Mesenteric fat pad (tissue), 1 donor: Measurements from ENCODE around the gene PMS1. TPM values are rescaled to one million over a fixed set of nuclear protein-coding genes. Genes with fewer than 3 reads are reported as not detected.
"Not testable (repeated sequence)": the region's sequence is repeated elsewhere in the genome, so short reads cannot be mapped to it uniquely, and the experiment has no call there.

Experiments used
- DNase-seq: peaks from one replicate; pipeline ENCODE4 v3.0.0-alpha.2; 2020; ENCODE audit warnings: low spot score
- long read RNA-seq: library from polyadenylated mRNA; unstranded; transcript quantifications from one replicate; pipeline ENCODE4 v2.0.0, GENCODE V29; 2020
- total RNA-seq: library from RNA; stranded (reverse); fragmentation: NEBNext Ultra II Directional; extraction: Animal tissue kit (Norgen Biotek cat#: 25700); gene quantifications from one replicate; pipeline ENCODE4 v1.2.1, GENCODE V29; 2021
- donor health status: DM: yes; HTN: yes; CAD: no.

Gene PMS1
- 25.6 TPM for total RNA-seq
- long read RNA-seq, partial matches to known transcripts: 16 of 43 reads
- long read RNA-seq, other reads (novel, unspliced or antisense): 23 of 43 reads

DNA sequence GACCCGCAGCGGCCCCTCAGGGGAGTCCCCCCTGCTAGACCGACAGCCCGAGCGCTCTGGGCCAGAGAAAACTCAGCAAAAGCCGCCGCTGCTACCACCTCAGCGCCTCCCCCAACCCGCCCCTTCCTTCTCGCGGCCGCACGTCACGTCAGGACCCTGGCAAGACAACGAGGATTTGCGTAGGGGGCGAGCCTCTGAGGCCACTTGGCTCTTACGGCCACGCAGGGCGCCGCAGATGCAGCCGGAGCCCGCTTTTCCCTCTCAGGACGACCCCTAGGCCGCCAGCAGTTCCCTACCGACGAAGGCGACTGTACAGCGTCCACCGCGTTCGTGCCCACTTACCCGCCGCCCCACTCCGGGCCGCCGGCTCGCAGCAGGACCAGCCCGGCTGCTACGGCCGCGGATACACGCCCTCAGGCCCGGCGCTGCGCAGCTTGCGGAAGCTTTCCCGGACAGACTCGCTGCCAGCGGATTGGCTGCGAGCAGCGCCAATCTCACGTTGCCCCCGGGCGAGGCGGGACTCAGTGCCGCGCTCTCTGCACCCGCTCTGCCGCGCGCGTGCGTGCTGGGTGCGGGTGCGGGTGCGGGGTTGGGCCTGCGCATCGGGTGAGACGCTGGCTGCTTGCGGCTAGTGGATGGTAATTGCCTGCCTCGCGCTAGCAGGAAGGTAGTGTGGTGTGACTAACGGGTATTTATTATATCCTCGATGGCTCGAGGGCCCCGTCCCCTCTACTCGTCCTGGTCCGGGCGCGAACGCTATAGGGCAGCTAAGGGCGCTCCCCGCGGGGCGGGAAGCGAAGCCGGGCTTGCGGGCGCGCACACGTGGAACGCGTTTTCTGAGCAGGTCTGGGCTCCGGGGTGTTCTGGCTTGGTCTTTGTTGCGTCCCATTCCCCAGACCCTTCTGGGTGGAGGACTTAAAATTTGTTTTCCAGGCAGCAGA lies at the start of gene PMS1, which contains the start of gene ORMDL1:
TSS of gene PMS1 (plus strand) at position 524 of the 941 bp plus-strand sequence. CDS start 7,360 bp downstream, outside the sequence.
TSS of gene ORMDL1 (minus strand) at position 413 of the 941 bp plus-strand sequence. CDS start 1,744 bp downstream, outside the sequence.
- DNase-seq: peak; percentile 98

DNA sequence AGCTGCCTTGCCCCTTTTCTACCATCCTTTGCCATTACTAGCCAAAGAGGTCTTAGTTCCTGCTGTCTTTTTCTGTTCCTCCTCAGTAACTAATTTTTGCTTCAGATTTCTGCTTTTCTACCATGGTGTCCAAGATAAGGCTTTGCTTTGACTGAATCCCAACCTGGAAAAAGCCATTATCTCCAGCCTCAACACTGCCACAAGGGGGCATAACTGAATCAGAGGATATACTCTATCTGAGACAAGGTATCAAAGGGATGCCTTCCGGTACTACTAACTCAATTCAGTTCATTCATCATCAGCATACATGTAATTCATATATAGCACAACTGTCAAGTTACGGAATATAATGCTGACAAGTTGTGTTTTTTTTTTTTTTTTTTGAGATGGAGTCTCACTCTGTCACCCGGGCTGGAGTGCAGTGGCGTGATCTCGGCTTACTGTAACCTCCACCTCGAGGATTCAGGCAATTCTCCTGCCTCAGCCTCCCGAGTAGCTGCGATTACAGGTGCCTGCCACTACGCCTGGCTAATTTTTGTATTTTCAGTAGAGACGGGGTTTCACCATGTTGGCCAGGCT lies 33.1 kb upstream of the PMS1 start:
- DNase-seq: no peak

DNA sequence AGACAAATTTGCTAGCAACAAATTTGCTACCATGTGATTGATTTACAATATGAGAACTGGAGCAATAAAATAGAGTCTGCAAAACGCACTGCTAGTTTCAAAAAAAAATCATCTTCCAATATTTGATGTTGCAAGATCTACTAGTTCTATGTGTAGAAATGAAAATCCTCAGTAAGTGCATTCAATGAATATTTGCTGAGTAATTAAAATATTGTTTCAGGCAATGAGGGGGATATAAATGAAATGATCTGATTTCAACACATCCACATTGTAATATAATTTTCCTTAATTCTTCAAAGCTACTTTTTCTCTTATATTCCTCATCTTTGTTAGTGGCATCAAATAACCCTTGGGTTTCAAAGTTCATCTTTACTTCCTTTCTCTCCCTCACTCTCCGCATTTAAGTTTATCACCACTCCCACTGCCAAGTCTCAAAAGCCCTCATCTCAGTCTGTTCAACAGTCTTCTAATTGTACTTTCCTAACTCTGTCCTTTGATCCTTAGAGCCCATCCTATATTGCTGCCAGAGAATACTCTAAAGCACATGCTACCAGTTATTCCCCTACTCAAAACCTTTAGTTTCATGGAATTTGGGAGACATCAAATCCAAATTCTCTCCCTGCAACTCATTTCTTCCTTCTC lies 27.8 kb upstream of the PMS1 start:
- DNase-seq: no peak

DNA sequence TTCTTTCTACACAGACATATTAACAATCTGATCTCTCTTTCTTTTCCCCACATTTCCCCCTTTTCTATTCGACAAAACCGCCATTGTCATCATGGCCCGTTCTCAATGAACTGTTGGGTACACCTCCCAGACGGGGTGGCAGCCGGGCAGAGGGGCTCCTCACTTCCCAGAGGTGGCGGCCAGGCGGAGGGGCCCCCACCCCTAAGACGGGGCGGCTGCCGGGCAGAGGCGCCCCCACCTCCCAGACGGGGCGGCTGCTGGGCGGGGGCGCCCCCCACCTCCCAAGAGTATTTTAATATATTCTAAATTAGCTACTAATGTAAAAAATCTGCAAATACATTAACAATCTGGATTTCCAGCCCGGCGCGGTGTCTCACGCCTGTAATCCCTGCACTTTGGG lies 24.1 kb upstream of the PMS1 start:
- not testable (repeated sequence) for DNase-seq

DNA sequence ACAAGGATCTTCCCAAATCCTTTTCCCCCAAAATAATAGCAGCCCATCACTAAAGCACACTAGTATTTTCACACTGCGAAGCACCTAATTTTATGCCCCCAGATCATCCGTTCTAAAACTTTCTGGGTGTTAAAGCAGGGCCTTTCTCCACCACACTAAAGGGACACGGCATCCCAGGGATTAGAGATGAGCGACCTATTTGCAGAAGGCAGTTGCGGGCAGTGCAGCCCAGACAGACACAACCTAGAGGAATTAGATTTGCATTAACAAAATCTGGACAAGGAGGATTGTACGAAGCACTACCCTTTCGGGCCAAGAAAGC lies 22.1 kb upstream of the PMS1 start:
- DNase-seq: no peak

DNA sequence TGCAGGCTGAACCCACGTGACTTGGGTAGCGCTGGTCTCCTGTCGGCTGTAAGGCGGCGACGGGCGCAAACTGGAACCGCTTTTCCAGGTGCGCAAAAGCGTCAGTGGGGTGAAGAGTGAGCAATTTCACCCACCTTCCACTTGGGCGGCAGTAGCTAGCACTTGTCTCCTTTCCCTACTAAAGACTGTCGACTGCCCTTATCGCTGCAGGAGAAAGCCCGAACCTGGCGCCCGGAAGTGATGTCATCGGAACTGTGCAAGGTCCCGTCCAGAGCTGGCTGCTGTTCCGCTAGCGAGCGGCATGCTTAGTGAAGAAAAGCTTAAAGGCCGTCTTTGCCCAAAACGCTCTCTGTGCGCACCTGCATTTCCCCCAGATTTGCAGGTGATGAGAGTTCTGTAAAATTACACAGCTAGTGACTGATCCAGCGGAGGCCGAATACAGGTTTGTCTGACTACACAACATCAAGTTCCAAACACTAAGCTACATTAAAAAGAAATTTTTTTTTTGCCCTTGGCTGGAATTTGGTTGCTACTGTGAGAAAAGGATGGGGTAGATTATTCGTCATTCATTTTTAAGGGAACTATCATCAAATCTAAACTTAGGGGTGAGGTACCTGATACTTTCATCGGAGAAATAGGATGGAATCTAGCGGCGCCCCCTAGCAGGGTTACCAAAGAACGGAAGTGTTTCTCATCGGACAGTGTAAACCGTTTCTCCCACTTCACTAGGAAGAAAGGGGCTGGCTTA lies 21.5 kb upstream of the PMS1 start, which contains the start of gene OSGEPL1:
TSS of gene OSGEPL1 (minus strand) at position 242 of the 748 bp plus-strand sequence. CDS start 1,152 bp downstream, outside the sequence.
- DNase-seq: peak; percentile 93

DNA sequence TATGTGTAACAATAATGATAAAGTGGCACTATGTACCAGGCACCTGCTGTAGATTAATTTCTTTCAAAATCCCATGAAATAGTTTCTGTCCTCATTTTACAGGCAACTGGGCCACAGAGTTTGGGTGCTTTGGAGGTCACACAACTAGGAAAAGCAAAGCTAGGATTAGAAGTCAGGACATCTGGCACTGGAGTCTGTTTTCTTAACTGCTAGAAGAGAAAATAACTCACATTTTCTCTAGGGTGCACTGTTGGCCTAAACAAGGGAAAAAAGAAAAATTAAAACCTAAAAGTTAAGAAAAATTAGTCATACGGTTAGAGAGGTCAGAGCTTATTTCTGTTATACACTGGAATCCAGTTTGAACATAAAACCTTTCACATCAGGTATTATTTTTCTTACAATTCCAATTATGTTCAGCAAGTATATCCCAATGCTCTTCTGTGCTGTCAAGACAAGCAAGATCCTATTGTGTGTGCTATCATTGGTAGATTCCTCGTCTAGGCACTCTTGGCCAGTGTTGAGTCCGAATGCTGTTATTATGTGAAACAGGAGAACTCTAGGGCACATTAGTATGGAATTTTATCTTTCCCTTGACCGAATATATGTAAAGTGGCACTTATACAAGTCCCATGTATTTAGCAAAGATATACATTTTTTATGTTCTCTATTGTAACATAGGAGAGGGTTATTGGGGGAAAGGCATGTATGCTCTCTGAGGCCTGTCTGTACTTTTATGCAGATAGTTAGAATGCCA lies 20.2 kb upstream of the PMS1 start:
- no peak for DNase-seq

DNA sequence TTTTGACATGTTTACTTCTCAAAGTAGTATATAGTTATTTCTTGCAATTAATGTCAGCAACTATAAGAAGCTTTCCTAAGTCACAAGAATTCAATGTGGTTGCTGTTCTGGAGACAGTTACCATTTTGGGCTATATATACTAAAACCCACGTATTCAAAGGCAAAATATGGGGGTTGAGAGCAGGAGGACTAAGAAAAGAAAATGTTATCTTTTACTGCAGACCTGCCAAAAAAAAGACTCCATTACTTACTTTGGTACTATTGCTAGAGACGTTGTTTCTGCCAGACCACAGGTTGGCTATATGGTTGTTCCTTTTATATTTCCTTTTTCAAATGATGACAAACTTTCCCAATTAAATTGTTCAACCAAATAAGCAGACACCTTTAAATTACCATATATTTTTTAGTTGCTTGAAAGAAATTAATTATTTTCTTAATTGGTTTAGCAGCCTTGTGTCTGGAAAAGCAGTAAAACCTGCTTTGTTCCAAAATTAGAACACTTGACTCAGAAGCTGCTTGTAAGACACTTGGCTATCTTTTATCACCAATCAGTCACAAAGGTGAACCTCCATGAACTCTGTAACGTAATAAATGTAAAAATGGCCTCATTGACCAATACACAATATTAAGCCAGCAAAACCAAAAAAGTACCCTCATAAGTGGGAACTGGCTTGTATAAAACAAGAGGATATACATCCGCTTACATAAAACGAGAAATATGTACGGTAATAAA lies 13.5 kb upstream of the PMS1 start:
- no peak for DNase-seq

DNA sequence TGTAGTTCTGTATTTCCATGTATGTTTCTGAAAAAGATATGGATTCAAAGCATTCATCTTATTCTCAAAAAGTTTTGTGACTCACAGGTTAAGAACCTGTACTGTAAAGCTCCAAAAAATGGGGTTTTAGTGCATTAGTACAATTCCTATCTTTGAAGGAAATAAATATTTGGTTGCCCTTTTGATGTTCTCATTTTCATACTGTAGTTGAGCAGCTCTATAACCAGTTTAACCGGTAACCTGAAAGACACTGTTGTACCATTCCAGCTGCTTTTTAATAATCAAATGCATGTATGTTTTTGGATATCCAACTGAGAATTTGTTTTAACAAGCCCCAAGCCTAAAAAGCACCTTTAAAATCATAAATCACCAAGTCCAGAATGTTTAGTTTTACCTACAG lies 12.0 kb upstream of the PMS1 start:
- no peak for DNase-seq

DNA sequence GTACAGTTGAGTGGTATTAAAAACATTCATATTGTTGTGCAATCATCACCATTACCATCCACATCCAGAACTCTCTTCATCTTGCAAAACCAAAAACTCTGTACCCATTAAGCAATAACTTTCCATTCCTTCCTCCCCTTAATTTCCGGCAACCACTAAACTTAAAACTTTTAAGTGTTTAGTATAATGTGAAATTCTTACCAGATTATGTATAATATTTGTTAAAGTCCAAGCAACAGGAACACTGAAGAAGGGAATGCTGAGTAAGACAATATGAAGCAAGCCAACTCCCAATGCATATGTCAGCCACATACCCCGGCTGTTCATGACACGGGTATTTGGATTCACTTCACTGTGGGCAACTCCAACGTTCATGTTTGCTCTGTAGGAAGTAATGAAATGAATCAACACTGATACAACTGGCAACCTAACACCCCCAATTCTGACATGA lies 2.0 kb upstream of the PMS1 start:
- DNase-seq: no peak

DNA sequence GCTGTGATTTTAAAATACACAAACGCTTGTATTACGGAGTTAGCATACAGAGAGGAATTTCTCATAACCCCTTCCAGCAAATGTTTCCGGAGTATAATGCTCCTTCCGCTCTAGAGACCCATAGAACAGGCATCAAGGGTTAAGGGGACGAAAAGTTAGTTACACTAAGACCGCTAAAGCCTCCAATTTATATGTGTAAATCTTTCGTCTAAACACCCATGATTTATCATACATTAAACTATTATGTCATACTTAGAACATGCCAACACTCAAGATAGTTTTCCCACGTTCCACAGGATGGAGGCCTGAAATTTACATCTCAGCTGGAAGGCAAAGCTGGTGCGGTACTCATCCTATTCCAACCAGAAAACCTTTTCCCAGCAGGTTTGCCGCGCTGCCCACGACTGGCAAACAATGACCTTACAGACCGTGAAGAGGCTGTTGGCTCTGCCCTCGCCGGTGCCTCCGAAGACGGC lies 761 bp upstream of the PMS1 start:
- no peak for DNase-seq

DNA sequence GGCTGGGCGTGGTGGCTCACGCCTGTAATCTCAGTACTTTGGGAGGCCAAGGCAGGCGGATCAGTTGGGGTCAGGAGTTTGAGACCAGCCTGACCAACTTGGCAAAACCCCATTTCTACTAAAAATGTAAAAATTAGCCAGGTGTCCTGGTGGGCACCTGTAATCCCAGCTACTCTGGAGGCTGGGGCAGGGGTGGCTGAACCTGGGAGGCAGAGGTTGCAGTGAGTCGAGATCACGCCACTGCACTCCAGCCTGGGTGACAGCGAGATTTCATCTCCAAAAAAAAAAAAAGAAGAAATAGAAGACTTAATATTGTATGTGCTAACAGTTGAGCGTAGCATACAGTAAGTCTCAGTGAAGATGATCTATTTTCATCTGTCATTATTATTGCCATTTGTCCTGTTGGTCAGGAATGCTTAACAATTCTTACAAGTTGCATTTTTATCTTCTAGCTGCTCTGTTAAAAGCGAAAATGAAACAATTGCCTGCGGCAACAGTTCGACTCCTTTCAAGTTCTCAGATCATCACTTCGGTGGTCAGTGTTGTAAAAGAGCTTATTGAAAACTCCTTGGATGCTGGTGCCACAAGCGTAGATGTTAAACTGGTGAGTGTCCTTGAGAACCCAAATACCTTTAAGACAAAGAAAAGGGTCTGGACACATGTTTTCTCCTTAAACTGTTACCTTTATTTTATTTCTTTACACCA lies 7.2 kb downstream of the PMS1 start:
- DNase-seq: no peak

DNA sequence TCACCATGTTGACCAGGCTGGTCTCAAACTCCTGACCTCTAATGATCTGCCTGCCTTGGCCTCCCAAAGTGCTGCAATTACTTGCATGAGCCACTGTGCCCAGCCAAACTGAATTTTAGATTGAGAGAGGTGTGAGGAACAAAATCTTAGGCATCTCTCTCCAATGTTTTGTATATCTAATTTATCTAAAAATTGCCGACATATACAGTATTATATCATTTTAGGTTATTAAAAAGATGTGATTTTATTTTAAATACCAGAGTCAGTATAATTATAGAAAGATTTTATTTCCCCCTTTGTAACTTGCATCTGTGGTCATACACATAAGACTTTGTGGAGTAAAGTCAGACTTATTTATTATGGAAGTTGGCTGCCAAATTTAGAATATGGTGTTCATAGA lies 10.1 kb downstream of the PMS1 start:
- DNase-seq: no peak

DNA sequence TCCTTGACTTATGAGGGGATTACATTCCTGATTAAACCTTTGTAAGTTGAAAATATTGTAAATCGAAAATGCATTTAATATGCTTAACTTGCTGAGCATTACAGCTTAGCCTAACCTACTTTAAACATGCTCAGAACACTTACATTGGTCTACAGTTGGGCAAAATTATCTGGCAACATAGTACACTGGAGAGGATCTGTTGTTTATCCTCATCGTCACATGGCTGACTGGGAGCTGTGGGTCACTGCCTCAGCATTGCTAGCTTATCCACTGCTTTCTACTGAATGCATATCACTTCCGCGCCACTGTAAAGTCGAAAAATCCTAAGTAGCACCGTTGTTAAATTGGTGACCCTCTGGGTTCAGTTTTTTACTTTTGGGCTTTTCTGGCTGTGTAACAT lies 13.7 kb downstream of the PMS1 start:
- no peak for DNase-seq

DNA sequence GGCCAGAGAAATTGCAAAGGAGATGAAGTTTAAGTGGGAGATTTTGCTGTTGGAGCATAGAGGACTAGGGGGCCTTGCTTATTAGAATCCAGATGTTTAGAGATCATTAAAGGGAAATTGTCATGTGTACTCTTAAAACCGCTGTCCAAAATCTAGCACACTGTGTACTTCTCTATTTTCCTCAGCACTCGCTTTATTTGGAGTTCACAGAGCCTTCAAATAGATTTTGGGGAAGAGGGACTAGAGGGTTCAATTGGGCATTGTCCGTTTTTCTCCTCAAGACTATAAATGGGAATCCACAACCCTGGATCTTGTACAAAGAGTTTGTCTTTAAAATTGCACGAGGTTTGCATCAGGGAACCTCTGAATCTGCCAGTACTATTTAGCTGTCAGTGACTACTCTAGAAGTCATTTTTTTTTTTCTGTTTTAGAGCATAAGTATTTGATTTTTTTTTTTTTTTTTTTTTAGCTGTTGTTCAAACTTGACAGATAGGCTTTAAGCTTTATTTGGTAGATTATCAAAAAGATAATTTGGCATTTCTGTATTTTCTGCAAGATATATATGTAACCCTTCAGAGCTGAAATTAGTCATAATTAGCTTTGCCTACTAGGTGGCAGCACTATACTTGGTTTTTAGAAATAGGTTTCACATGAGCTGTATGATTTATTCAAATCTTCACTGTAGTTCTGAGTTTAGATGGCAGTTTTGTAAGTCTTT lies 14.2 kb downstream of the PMS1 start:
- no peak for DNase-seq

DNA sequence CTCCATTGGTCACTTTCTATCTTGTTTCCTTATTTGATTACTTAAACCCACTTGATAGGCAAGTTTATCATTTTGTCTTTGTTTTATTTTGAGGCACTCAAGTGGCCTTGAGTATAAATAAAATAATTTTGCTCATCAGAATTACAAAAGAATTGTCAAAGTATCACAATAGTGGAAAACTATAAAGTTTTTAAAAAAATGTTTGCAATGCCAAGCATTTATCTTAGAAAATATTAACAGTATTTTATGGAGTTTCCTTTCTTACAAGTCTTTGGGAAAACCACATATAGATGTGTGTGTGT lies 14.7 kb downstream of the PMS1 start:
- DNase-seq: no peak

DNA sequence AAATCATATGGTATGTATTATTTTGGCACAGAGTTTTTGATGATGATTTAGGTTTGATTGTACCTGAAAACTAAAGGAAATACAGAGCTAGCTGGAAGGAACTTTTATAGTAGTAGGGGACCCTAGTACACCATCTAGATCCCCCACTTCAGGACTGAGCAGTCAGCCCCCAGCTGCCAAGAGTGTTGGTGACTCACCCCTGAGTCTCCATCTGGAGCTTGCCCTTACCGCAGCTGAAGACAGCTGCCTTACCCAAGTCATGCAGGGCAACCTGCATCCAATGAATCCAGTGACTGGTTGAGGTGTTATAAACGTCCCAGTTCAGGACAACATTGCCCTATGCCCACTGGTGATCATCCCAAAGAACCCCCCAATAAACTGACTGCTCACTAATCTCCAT lies 15.3 kb downstream of the PMS1 start:
- DNase-seq: no peak

DNA sequence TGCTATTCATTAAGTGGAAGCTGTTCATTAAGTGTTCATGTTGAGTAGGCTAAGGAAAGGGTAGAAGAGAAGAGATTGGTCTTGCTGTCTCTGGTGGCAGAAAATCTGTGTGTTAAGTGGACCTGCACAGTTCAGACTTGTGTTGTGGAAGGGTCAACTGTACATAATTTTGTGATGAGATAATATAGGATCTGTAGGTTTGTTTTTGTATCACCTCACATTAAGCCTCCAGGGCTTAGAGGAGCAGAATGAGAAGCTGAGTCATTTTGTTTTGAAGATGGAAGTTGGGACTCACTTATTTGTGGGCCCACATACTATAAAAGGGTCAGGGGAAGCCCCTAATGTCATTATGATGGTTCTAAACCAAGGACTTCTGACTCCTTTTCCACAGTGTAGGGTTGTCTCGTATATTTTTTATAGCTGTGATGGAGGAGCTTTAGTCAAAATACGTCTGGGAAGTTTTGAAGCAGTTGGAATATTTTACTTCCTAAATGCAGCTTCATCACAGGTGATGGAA lies 18.2 kb downstream of the PMS1 start:
- no peak for DNase-seq
